ENCODE measurements around the gene AIF1L. TPM values are rescaled to one million over a fixed set of nuclear protein-coding genes. Genes with fewer than 3 reads are reported as not detected.

The AIF1L gene
- polyA plus RNA-seq, 1 donor (not counting 4 experiments of a cell fraction or from before 2014, with no cell fraction given) = 1.5 TPM

DNA sequence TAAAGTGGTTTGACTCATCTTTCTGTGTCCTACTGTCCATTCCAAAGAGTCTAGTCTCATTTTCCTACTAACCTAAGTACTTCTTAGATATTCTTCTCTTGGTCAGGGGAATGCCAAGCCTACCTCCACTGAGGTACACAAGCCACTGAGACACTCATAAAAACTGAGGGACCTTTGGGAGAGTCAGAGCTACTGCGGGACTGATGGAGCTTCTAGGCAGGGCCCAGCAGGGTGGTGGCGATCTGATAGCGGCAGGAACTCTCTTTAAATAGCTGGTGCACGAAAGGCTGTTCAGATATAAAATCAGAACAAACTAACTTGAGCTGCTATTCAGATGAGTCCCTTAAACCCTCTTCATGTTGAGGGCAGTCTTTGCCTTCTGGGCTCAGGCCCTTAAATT lies 43.8 kb downstream of the AIF1L start:
- Histone ChIP-seq H3K9me1 (ENCODE audit: control insufficient read depth, extremely low read depth, insufficient read depth, low read length) (no peaks in the 10 kb centered on the region), H3K4me3 (ENCODE audit: control insufficient read depth in 2 of 3, extremely low read depth in 1 of 3, insufficient read depth in 2 of 3, low read depth in 1 of 3, low read length in 3 of 3) (no peak overlapping the region), H4K20me1 (ENCODE audit: control insufficient read depth, extremely low read depth, insufficient read depth, low read length) (no peaks in the 10 kb centered on the region), H3K4me1 (ENCODE audit: control insufficient read depth, extremely low read depth, insufficient read depth, low read length) (no peaks in the 10 kb centered on the region), H3K9ac (ENCODE audit: control insufficient read depth, extremely low read depth, insufficient read depth, low read length) (no peak overlapping the region), H2AFZ (ENCODE audit: control insufficient read depth, low read length) (no peak overlapping the region), H3K27me3 (ENCODE audit: control insufficient read depth, extremely low read depth, insufficient read depth, low read length) (no peaks in the 10 kb centered on the region), H3K36me3 (ENCODE audit: control insufficient read depth in 2 of 2, extremely low read depth in 1 of 2, insufficient read depth in 2 of 2, low read length in 2 of 2) (peaks cover 36 to 40% of the 10 kb centered on the region in 2 experiments), H3K9me3 (ENCODE audit: control insufficient read depth, low read depth, low read length) (no peaks in the 10 kb centered on the region), H3K4me2 (ENCODE audit: control insufficient read depth, extremely low read depth, insufficient read depth, low read depth, low read length) (no peak overlapping the region), H3K27ac (ENCODE audit: control insufficient read depth, insufficient read depth, low read length) (no peak overlapping the region), H3K79me2 (ENCODE audit: control insufficient read depth, insufficient read depth, low read length) (no peaks in the 10 kb centered on the region)
- dilution Hi-C loops (cut with MboI; ENCODE audit: extremely low pct_ligation_motif_present, low sequenced_read_pairs) = no loop called here
- FAIRE-seq (no peak), DNase-seq (ENCODE audit: low read depth, low spot score) (no peak)
- TF ChIP-seq EZH2 (IDR thresholded peaks at IDR 0.05; ENCODE audit: low read length) = no peak
- TF ChIP-seq, protein P1, sequence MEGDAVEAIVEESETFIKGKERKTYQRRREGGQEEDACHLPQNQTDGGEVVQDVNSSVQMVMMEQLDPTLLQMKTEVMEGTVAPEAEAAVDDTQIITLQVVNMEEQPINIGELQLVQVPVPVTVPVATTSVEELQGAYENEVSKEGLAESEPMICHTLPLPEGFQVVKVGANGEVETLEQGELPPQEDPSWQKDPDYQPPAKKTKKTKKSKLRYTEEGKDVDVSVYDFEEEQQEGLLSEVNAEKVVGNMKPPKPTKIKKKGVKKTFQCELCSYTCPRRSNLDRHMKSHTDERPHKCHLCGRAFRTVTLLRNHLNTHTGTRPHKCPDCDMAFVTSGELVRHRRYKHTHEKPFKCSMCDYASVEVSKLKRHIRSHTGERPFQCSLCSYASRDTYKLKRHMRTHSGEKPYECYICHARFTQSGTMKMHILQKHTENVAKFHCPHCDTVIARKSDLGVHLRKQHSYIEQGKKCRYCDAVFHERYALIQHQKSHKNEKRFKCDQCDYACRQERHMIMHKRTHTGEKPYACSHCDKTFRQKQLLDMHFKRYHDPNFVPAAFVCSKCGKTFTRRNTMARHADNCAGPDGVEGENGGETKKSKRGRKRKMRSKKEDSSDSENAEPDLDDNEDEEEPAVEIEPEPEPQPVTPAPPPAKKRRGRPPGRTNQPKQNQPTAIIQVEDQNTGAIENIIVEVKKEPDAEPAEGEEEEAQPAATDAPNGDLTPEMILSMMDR (optimal IDR thresholded peaks at IDR 0.05 in 1 of 3, IDR thresholded peaks at IDR 0.05 in 1 of 3, conservative IDR thresholded peaks at IDR 0.05 in 1 of 3; ENCODE audit: extremely low read depth in 1 of 3, insufficient read depth in 2 of 3, low read length in 3 of 3) = no peak

DNA sequence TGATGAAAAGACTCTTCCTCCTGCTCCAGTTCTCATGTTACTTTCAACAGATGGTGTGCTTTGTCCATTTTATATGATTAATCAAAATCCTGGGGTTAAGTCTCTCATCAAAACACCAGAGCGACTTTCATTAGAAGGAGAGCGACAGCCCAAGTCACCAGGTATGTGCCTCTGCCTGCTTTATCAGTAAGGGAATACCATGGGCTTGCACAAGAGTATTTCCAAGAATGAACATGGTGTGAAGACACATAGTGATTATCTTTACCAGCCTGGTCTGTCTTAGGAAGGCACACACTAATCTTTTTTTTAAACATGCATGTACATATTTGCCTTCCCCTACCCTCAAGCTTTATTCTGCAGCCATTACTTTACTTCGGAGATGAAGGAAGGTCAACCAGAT lies 44.2 kb downstream of the AIF1L start:
- no peak for FAIRE-seq

More for the DNA sequence above, 44.2 kb downstream of the AIF1L start:
- no peak overlapping the region for H2AFZ ChIP-seq (ENCODE audit: control insufficient read depth, low read length)
- no peaks in the 10 kb centered on the region for H3K9me1 ChIP-seq (ENCODE audit: control insufficient read depth, extremely low read depth, insufficient read depth, low read length)
- no peak for DNase-seq (ENCODE audit: low read depth, low spot score)
- no peak overlapping the region for H3K27ac ChIP-seq (ENCODE audit: control insufficient read depth, insufficient read depth, low read length)
- no peaks in the 10 kb centered on the region for H3K79me2 ChIP-seq (ENCODE audit: control insufficient read depth, insufficient read depth, low read length)
- H3K9me3 ChIP-seq (ENCODE audit: control insufficient read depth, low read depth, low read length) = no peaks in the 10 kb centered on the region
- H3K27me3 ChIP-seq (ENCODE audit: control insufficient read depth, extremely low read depth, insufficient read depth, low read length) = no peaks in the 10 kb centered on the region
- H3K36me3 ChIP-seq (ENCODE audit: control insufficient read depth in 2 of 2, extremely low read depth in 1 of 2, insufficient read depth in 2 of 2, low read length in 2 of 2) = peaks cover 34 to 40% of the 10 kb centered on the region in 2 experiments
- no peak overlapping the region for H3K4me3 ChIP-seq (ENCODE audit: control insufficient read depth in 2 of 3, extremely low read depth in 1 of 3, insufficient read depth in 2 of 3, low read depth in 1 of 3, low read length in 3 of 3)
- H3K4me2 ChIP-seq (ENCODE audit: control insufficient read depth, extremely low read depth, insufficient read depth, low read depth, low read length) = no peak overlapping the region
- no peaks in the 10 kb centered on the region for H4K20me1 ChIP-seq (ENCODE audit: control insufficient read depth, extremely low read depth, insufficient read depth, low read length)
- TF ChIP-seq, protein P1 (optimal IDR thresholded peaks at IDR 0.05 in 1 of 3, IDR thresholded peaks at IDR 0.05 in 1 of 3, conservative IDR thresholded peaks at IDR 0.05 in 1 of 3; ENCODE audit: extremely low read depth in 1 of 3, insufficient read depth in 2 of 3, low read length in 3 of 3) = no peak
- TF ChIP-seq EZH2 (IDR thresholded peaks at IDR 0.05; ENCODE audit: low read length) = no peak
- H3K4me1 ChIP-seq (ENCODE audit: control insufficient read depth, extremely low read depth, insufficient read depth, low read length) = no peaks in the 10 kb centered on the region
- H3K9ac ChIP-seq (ENCODE audit: control insufficient read depth, extremely low read depth, insufficient read depth, low read length) = no peak overlapping the region
- dilution Hi-C loops (cut with MboI; ENCODE audit: extremely low pct_ligation_motif_present, low sequenced_read_pairs) = no loop called here
